NT2/D1 (cell line): ENCODE measurements around the gene SFXN5.
"Not testable (repeated sequence)": the region's sequence is repeated elsewhere in the genome, so short reads cannot be mapped to it uniquely, and the experiment has no call there.

Source experiments
- DNase-seq: peaks from one replicate; pipeline ENCODE4 v3.0.0-alpha.2; 2011; ENCODE audit warnings: low read depth, low spot score
- H3K27me3 ChIP-seq: 2 replicates; pipeline ENCODE4 v1.6.0; 2011; ENCODE audit warnings: mild to moderate bottlenecking; ENCODE audit not compliant: insufficient read length, insufficient read depth
- H3K36me3 ChIP-seq: 2 replicates; pipeline ENCODE4 v1.6.1; 2011; ENCODE audit warnings: mild to moderate bottlenecking, low read length, mixed read lengths; ENCODE audit not compliant: insufficient read depth, insufficient read length
- H3K4me1 ChIP-seq: 2 replicates; pipeline ENCODE4 v1.5.1; 2011; ENCODE audit not compliant: insufficient read depth, insufficient read length
- H3K4me3 ChIP-seq: 2 replicates; pipeline ENCODE4 v1.5.1; 2011; ENCODE audit warnings: low read depth; ENCODE audit not compliant: insufficient read length
- H3K9ac ChIP-seq: 2 replicates; pipeline ENCODE4 v1.6.0; 2011; ENCODE audit warnings: low read depth; ENCODE audit not compliant: insufficient read length
- H3K9me3 ChIP-seq: 2 replicates; pipeline ENCODE4 v1.5.1; 2011; ENCODE audit warnings: mild to moderate bottlenecking, low read length; ENCODE audit not compliant: insufficient read depth
- SUZ12 ChIP-seq: IDR thresholded peaks from 2 replicates; pipeline ENCODE4 v1.6.1; 2011; ENCODE audit not compliant: insufficient read length, insufficient read depth; ENCODE audit errors: extremely low read depth
- YY1 ChIP-seq: IDR thresholded peaks from 2 replicates; pipeline ENCODE4 v1.6.1; 2011; ENCODE audit not compliant: insufficient read length, insufficient read depth
- ZNF274 ChIP-seq: IDR thresholded peaks from 2 replicates; pipeline ENCODE4 v1.6.1; 2011; ENCODE audit warnings: mild to moderate bottlenecking, low read depth, low read length

SFXN5 gene, protein sequence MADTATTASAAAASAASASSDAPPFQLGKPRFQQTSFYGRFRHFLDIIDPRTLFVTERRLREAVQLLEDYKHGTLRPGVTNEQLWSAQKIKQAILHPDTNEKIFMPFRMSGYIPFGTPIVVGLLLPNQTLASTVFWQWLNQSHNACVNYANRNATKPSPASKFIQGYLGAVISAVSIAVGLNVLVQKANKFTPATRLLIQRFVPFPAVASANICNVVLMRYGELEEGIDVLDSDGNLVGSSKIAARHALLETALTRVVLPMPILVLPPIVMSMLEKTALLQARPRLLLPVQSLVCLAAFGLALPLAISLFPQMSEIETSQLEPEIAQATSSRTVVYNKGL

DNA sequence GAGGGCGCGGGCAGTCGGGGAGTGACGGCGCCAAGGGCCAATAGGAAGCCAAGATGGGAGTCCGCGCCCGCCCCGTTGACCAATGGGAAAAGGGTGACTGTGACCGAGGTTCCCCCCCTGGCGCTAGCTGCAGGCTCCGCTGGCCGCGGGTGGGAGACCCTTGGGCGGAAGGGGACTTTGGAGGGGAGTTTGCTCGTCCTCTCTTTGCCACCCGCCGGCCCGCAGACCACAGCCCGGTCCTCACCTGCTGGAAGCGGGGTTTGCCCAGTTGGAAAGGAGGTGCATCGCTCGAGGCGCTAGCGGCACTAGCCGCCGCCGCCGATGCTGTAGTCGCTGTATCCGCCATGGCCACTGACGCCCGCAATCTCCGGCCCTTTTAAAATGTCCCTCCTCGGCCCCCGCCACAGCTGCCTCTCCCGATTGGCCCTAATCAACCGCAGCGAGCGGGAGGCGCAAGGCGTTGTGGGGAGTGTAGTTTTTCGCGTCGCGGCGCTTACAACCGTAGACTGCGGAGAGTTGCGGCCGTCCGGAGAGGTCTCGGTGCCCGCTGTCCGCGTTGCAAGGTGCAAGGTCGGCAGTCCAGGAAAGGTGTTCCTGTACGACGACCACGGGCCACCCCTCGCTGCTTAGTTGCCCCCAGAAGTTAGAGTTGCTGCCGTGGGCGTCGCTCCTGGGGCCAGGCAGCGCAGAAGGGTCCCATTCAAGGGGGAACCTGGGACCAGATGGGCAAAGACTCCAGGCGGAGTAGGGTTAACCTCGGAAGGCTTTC is at the start of gene SFXN5:
Gene SFXN5 (minus strand): TSS at position 353 of the 769 bp plus-strand sequence. CDS start 7 bp downstream, at position 346.
- Histone ChIP-seq H3K9me3 (no peaks in the 10 kb centered on the region), H3K36me3 (peaks cover 42% of the 10 kb centered on the region), H3K4me1 (peaks cover 3% of the 10 kb centered on the region), H3K9ac (peak within 1 kb of the TSS; percentile 94), H3K4me3 (peak within 1 kb of the TSS; percentile 93), H3K27me3 (peaks cover 2% of the 10 kb centered on the region)
- TF ChIP-seq ZNF274 (no peak), YY1 (peak; percentile 50), SUZ12 (no peak)
- DNase-seq = peak; percentile 90

DNA sequence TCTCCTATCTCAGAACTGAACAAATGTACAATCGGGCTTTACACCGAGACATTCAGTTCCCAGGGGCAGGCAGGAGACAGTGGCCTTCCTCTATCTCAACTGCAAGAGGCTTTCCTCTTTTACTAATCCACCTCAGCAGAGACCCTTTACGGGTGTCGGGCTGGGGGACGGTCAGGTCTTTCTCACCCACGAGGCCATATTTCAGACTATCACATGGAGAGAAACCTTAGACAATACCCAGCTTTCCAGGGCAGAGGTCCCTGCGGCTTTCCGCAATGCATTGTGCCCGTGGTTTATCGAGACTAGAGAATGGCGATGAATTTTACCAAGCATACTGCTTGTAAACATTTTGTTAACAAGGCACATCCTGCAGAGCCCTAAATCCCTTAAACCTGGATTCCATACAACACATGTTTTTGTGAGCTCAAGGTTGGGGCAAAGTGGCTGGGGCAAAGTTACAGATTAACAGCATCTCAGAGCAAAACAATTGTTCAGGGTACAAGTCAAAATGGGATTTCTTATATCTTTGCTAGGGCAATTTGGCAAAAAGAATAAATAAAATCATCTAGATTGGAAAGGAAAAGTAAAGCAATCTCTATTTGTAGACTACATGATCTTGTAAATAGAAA is 48.2 kb upstream of the SFXN5 start:
- not testable (repeated sequence) for H3K27me3 ChIP-seq, H3K9me3 ChIP-seq, H3K4me1 ChIP-seq, H3K4me3 ChIP-seq, DNase-seq, H3K9ac ChIP-seq, H3K36me3 ChIP-seq

DNA sequence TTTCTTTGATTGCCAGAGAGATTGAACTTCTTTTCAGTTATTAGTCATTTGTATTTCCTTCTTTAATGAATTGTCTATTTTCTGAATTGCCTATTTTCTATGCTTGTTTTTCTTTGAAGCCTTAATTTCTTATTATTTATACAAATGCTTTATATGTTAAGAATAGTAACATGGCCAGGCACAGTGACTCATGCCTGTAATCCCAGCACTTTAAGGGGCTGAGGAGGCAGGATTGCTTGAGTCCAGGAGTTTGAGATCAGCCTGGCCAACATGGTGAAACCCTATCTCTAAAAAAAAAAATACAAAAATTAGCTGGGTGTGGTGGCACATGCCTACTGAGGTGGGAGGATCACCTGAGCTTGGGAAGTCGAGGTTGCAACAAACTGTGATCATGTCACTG is 45.9 kb upstream of the SFXN5 start:
- H3K27me3 ChIP-seq = peaks cover 3% of the 10 kb centered on the region
- H3K4me1 ChIP-seq = peaks cover 1% of the 10 kb centered on the region
- H3K36me3 ChIP-seq = no peaks in the 10 kb centered on the region
- no peak overlapping the region for H3K4me3 ChIP-seq
- no peak overlapping the region for H3K9ac ChIP-seq
- H3K9me3 ChIP-seq = no peaks in the 10 kb centered on the region
- DNase-seq = no peak
- no peak for TF ChIP-seq SUZ12
- no peak for TF ChIP-seq ZNF274
- no peak for TF ChIP-seq YY1

- Histone ChIP-seq H3K27me3 (peaks cover 3% of the 10 kb centered on the region), H3K9me3 (no peaks in the 10 kb centered on the region), H3K36me3 (no peaks in the 10 kb centered on the region), H3K4me3 (no peak overlapping the region), H3K4me1 (peaks cover 1% of the 10 kb centered on the region), H3K9ac (no peak overlapping the region)
- no peak for DNase-seq
- TF ChIP-seq ZNF274 (no peak), YY1 (no peak)
These were observed 44.9 kb upstream of the SFXN5 start for GRCh38 chr2:73116182-73116960.

DNA sequence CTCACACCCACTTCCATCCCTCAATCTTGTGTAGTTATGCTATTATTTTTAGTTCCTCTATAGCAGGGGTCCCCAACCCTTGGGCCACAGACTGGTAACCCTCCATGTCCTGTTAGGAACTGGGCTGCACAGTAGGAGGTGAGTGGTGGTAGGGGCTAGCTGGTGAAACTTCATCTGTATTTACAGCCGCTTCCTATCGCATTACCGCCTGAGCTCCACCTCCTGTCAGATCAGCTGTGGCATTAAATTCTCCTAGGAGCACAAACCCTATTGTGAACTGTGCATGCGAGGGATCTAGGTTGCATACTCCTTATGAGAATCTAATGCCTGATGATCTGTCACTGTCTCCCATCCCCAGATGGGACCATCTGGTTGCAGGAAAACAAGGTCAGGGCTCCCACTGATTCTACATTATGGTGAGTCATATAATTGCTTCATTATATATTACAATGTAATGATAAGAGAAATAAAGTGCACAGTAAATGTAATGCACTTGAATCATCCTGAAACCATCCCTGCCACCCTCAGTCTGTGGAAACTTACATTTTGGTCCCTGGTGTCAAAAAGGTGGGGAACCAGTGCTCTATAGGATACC is 42.9 kb upstream of the SFXN5 start:
- Histone ChIP-seq H3K9ac (no peak overlapping the region), H3K36me3 (peaks cover 5% of the 10 kb centered on the region), H3K4me1 (peaks cover 5% of the 10 kb centered on the region), H3K9me3 (no peaks in the 10 kb centered on the region), H3K27me3 (peaks cover 3% of the 10 kb centered on the region), H3K4me3 (no peak overlapping the region)
- TF ChIP-seq YY1 = no peak
- TF ChIP-seq SUZ12 = no peak
- no peak for TF ChIP-seq ZNF274
- no peak for DNase-seq

DNA sequence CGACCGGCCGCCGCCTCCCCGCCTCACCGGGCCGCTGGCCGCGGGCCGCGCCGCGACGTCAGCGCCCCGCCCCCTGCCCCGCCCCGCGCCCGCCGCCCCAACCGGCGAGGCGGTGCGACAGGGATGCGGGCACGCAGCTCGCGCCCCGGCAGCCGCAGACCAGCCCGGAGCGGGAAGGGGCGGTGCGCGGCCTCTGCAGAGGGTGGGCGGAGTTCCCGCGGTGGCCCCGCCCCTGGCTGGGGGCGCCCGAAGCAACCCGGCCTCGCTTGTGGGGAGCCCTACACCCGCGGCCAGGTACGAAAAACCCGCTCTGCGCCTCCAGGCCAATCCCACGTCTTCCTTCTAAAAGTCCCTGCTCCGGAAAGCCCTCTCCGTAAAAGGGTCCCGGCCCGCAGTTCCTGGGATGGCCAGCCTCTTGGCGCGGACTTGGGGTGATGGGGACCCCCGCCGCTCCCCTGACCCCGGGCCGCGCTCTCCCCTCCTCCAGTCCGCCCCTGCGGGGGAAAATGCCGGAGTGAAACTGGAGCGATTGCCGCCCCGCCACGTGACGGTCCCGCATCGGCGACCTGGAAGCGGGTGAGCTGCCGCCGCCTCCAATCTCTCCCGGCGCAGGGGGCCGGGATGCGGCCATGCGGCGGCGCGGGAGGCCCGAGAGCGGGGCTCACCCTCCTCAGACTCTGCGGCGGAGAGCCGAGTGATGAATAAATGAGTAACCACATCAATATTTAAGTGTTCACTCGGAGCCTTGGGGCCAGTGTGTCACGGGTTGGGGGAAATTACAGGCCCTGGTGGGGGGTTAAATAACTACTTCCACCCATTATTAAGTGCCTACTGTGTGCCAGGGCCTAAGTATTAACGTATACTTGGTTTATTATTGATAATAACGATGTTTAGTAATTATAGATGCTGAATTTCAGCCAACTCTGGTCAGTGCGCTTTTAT is 41.7 kb upstream of the SFXN5 start, which contains the start of gene RAB11FIP5:
Gene RAB11FIP5 (minus strand): TSS at position 36 of the 942 bp plus-strand sequence. CDS start 171 bp downstream, outside the sequence.
- Histone ChIP-seq H3K9ac (peak within 1 kb of the TSS; percentile 86), H3K4me3 (peak within 1 kb of the TSS; percentile 72), H3K4me1 (peaks cover 5% of the 10 kb centered on the region), H3K9me3 (no peaks in the 10 kb centered on the region), H3K36me3 (peaks cover 6% of the 10 kb centered on the region), H3K27me3 (peaks cover 3% of the 10 kb centered on the region)
- no peak for TF ChIP-seq YY1
- TF ChIP-seq SUZ12 = no peak
- TF ChIP-seq ZNF274 = no peak
- no peak for DNase-seq
